ENCODE results near the gene SLC23A1.
"Not testable (repeated sequence)": the region's sequence is repeated elsewhere in the genome, so short reads cannot be mapped to it uniquely, and the experiment has no call there.

Gene SLC23A1

DNA sequence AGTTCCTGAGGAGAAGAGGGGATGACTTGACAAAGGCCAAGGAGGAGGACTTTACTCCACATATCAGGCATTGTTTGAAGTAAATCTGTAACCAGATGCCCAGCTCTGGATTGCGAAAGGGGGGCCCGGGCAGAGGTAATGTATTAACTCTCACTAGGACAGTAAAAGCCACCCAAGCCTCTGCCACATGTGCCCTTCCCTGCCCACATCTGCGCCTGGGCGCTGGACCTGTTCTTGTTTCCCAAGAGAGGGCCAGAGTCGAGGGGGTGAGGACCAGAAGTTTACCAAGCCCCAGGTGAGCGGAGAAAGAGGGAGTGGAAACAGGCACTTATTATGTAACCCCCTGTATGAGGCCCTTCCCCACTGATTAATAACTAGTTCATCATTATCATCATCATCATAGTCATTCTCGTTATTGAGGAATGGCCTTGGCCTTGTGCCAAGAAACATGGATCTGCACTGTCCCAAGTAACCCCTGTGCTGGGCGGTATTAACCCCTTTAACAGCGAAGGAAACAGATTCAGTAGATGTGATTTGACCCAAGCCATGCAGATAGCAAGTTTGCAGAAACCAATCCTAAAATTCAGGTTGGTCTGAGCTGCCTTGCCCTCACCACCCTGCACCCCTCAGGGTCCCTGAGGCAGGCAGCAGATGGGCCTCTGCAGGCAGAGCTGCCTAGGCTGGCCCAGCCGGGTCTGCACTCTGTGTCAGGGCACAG lies at the start of gene SLC23A1:
Gene SLC23A1, minus strand, starts transcription at position 23 of the 718 bp plus-strand sequence. CDS start 44 bp downstream, outside the sequence.
- DNase-seq = no peak

DNA sequence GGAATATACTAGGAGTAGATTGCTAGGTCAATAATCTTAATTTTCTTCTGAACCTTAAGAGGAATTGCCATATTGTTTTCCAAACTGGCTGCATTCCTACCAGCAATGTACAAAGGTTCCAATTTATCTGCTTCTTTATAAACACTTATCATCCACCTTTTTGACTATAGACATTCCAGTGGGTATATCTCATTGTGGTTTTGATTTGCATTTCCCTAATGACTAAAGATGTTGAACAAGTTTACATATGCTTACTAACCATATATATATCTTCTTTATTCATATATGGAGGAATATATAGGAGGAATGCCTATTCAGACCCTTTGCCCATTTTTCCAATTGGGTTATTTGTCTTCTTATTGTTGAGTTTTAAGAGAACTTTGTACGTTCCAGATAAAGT lies 48.6 kb upstream of the SLC23A1 start:
- DNase-seq = no peak

GRCh38 chr5:139430015-139430414 lies 46.9 kb upstream of the SLC23A1 start:
- no peak for DNase-seq

- no peak for DNase-seq
These were observed 43.2 kb upstream of the SLC23A1 start for GRCh38 chr5:139426203-139426885.

DNA sequence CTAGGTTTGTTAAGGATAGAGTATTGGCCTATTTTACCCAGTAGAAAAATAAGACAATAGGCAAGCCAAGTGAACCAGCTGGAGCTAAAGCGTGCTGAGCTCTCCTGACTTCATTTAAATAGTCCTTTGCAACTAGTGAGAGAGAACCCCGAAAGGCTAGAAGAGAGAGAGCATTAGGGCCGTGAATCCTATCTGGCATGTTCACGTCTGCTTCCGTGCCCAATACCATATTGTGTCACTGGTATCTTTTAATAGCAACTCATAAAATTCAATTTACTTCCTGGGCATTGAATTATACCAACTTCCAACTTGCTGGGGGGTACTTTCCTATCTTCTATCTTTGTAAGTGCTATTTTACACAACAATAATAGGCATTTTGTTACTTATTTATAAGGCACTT lies 42.4 kb upstream of the SLC23A1 start:
- DNase-seq = no peak

- no peak for DNase-seq
These were observed 39.3 kb upstream of the SLC23A1 start for GRCh38 chr5:139422307-139422893.

DNA sequence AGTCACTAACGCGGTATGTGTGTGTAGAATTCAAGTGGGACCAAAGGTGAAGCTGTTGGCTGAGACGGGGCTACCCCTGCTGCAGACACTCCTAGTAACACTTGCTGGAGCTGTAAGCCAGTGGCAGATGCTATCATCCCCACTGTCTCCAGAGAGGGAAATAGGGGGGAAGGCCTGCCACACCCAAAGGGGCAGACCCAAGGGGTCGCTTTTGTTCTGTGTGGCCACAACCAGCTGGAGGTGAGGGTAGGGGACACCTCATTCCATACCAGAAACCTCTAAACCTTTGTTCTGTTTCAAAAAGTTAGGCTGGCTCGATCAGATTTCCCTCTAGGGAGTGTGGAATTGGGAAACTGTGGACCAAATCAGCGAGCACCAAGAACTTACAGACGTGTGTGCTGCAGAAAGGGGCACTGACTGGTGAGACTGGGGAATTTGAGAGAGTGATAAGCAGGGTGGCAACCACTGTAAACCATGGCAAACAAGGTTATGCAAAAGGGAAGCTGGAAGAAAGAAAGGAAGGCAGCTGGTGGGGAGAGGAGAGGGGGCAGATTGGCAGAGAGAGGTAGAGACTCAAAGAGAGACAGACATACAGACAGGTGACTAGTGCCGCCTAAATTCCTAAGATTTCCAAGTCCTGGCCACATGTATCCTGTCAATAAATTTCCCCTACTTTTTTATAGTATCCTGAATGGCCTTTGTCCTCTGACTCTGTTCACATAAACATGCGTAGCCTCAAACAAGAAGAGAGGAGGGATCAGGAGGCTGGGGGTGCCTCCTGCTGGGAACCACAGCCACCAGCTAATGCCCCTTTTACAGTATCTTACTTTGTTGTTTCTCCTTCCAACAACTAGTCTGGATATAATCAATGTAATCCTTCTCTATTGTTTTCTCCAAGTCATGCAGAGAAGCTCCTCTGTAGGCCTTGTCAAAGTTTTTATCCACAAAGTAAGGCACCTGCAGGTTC lies 36.4 kb upstream of the SLC23A1 start:
- DNase-seq = no peak

DNA sequence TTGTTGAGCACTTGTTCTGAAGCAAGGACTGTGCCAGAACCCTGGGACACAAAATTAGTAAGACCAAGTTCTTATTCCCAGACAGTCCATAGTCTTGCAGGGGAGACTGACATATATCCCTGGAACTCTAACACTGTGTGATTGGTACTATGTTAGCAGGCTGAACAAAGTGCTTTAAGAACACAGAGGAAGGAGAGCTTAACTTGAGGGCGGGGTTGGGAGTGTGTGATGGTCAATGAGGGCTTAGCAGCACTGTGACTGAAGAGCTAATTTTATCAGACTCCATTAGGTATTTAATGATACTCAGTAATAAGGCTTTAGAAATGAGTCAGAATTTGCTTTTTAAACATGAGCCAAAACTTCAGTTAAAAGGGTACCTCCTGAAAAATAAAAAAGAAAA lies 35.7 kb upstream of the SLC23A1 start:
- no peak for DNase-seq

DNA sequence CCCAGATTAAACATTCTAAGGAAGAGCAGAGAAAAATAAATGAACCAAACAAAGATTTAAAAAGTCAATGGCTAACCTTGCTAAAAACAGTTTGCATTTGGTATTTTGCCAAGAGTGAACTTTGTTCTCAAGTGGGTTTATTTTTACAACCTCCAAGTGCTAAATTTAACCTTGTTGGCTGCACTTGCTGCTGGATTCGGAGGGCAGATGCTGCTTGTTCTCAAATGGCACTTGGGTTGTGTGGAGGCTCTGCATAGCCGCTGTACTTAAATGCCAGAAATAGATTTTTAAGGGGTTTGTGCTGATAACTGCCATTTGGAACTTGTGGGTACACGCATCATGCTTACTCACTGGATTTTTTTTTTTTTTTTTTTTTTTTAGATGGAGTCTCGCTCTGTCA lies 34.1 kb upstream of the SLC23A1 start:
- DNase-seq = no peak

DNA sequence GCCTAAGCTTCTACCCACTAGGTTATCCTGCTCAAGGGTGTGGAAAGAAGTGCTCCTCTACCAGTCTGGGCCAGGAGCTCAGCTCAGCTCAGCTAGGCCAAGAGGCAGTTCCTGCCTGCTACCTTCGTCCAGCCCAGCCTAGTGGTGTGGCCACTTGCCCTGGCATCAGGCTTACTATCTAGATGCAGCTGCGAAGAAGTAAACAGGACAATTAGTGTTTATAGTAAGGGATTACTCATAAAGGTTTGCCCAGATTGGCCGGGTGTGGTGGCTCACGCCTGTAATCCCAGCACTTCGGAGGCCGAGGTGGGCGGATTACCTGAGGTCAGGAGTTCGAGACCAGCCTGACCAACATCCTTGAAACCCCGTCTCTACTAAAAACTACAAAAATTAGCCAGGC lies 33.6 kb upstream of the SLC23A1 start:
- no peak for DNase-seq

DNA sequence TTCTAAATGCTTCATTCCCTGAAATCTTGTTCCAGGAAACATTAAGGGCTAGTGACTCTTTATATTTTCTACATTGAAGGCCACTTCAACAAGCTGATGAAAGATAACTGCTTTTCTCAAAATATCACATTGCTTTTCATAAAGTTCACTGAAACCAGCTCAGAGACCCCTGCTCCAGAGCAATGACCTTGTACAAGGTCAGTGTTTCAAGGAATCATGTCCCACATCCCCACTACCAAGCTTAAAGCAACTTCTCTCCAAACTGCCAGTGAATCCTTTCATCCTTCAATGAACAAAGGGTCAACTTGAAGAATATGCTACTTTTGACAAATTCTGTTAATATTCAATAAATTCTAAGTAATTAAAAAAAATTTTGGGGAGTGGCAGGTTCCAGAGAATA lies 32.8 kb upstream of the SLC23A1 start:
- DNase-seq = no peak

GRCh38 chr5:139415221-139415861 lies 32.2 kb upstream of the SLC23A1 start:
- peak; percentile 74 for DNase-seq

DNA sequence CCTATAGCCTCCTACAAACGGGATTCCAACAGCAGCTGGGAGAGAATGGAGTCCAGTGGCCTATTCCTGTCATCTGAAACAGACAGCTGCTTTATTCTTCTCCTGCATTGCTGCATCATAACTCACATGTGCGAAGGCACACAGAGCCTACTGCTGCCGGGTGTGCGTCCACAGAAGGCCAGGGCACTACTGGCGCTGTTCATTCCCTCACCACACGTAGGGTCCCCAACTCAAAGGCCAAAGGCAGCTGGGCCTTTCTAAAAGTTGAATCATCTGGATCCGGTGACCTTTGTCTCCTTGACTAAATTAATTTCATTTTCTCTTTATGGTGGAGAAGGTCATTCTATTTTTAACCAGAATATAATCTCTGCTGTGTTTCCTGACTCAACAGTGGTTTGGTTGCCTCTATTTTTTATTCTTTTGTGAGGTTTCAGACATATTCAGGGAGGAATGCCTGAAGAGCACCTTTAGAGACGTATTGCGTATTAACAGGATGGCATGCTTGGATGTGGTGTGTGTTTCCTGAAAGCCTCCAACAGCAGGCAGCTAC lies 31.6 kb upstream of the SLC23A1 start:
- DNase-seq = no peak

- DNase-seq = no peak
These were observed 30.9 kb upstream of the SLC23A1 start for GRCh38 chr5:139413963-139414362.

DNA sequence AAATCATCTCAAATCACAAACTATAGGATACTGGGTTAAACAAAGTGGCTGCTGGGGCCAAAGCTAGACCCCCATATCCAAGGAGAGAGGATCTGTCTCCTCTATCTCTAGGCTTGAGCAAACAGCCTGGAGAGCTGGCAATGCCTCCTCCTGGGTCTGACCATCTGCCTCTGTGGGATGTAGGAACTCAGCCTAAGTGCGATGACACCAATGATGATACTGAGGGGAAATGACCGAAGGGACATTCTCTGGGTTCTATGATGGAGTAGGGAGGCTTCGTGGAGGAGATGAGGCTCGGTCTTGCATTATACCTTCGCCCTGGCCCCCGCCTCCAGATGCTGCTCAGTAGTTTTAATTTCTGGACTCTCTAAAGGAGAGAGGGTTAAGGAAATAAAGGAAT lies 30.1 kb upstream of the SLC23A1 start:
- DNase-seq = no peak

GRCh38 chr5:139410993-139411828 lies 28.1 kb upstream of the SLC23A1 start:
- DNase-seq = no peak

GRCh38 chr5:139410121-139410992 lies 27.3 kb upstream of the SLC23A1 start:
- DNase-seq = no peak

DNA sequence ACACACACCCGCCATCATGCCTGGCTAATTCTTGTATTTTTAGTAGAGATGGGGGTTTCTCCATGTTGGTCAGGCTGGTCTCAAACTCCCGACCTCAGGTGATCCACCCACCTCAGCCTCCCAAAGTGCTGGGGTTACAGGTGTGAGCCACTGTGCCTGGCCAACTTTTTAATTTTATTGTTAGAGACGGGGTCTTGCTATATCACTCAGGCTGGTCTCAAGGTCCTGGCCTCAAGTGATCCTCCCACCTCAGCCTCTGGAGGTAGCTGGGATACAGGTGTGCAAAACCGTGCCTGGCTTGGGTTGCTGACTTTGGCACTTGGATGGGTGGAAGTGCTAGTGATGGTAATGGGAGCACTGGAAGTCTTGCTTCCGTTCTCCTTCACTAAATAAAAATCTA lies 26.0 kb upstream of the SLC23A1 start:
- not testable (repeated sequence) for DNase-seq

DNA sequence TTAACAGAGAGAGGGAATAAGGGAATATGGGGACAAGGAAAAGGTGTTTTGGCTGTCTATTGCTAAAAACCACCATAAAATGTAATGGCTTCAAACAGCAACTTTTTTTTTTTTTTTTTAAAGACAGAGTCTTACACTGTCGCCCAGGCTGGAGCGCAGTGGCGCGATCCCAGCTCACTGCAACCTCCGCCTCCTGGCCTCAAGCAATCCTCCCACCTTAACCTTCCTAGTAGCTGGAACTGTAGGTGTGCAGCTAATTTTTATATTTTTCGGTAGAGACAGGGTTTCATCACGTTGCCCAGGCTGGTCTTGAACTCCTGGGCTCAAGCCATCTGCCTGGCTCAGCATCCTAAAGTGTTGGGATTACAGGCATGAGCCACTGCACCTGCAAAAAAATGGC lies 25.1 kb upstream of the SLC23A1 start:
- no peak for DNase-seq

DNA sequence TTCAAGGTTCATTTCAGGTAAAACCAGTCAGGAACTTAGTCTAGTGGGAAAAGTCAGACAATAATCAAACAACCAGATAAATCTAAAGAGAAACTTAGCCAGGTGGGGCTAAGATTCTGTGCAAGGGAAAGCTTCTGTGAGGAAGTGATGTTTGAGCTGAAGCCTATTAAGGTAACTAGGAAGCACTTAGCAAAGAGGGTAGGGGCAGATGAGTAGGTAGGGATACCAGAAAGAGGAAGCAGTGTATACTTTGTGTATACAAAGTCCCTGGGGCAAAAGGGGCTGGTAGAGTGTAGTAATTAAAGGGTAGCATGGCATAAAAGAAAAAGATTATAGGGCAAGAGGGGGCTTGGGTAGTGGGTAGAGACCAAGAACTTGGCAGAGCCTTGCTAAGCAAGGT lies 24.4 kb upstream of the SLC23A1 start:
- no peak for DNase-seq

All from activated CD8-positive, alpha-beta memory T cell treated with anti-CD3 and anti-CD28 coated beads for 24 hours (primary cell).